ENCODE data around the gene RBM23.

DNA sequence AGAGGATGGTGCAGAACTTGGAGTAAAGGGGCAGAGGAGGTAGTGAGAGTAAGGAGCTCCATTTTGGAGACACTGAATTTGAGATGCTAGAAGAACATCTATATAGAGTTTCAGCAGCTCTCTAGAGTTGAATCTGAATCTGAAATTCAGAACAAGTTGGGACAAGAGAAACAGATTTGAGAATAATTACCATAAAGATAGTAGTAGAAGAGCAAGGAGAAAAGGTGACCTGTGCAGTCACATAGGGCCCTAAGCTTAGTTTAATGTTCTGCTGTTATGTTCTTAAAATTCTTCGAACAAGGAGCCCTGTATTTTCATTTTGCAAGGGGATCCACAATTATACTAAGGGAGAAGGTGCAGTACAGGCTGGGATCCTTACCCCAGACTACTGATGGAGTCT, 28.5 kb downstream of the RBM23 start:
- TF ChIP-seq, protein P1, sequence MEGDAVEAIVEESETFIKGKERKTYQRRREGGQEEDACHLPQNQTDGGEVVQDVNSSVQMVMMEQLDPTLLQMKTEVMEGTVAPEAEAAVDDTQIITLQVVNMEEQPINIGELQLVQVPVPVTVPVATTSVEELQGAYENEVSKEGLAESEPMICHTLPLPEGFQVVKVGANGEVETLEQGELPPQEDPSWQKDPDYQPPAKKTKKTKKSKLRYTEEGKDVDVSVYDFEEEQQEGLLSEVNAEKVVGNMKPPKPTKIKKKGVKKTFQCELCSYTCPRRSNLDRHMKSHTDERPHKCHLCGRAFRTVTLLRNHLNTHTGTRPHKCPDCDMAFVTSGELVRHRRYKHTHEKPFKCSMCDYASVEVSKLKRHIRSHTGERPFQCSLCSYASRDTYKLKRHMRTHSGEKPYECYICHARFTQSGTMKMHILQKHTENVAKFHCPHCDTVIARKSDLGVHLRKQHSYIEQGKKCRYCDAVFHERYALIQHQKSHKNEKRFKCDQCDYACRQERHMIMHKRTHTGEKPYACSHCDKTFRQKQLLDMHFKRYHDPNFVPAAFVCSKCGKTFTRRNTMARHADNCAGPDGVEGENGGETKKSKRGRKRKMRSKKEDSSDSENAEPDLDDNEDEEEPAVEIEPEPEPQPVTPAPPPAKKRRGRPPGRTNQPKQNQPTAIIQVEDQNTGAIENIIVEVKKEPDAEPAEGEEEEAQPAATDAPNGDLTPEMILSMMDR (conservative IDR thresholded peaks at IDR 0.05; ENCODE audit: low read depth, low read length), result no peak
- no peak for TF ChIP-seq EZH2 (IDR thresholded peaks at IDR 0.05; ENCODE audit: borderline replicate concordance, low read depth, low read length, poor library complexity, severe bottlenecking)
